SU-DHL-6 (cell line): ENCODE results near the gene CELA1.

Experiments
- H2AFZ ChIP-seq: fragments of 200-600 bp; sonication (generic); 2 replicates; pipeline ENCODE4 v1.6.1; 2014; ENCODE audit warnings: low read depth, mild to moderate bottlenecking, moderate library complexity, mixed read lengths, antibody characterized with exemption, low read length; ENCODE audit not compliant: severe bottlenecking
- H3F3A ChIP-seq: fragments of 200-600 bp; shearing (Covaris generic); 2 replicates; pipeline ENCODE4 v1.6.0; 2016; ENCODE audit warnings: antibody characterized with exemption, mild to moderate bottlenecking; ENCODE audit not compliant: insufficient read depth
- H3K27ac ChIP-seq: fragments of 200-600 bp; sonication (generic); 2 replicates; pipeline ENCODE4 v1.5.1; 2016; ENCODE audit warnings: low read depth, mild to moderate bottlenecking, low read length, moderate library complexity, mixed read lengths
- H3K27me3 ChIP-seq: fragments of 200-600 bp; sonication (generic), shearing (Covaris generic); 2 replicates; pipeline ENCODE4 v1.6.0; 2014; ENCODE audit warnings: mild to moderate bottlenecking, low read length
- H3K36me3 ChIP-seq: fragments of 200-600 bp; sonication (generic); 2 replicates; pipeline ENCODE4 v1.6.1; 2014; ENCODE audit warnings: mild to moderate bottlenecking, low read length, mixed read lengths
- H3K4me2 ChIP-seq: fragments of 300-600, 200-600 bp; shearing (Covaris generic), sonication (generic); 2 replicates; pipeline ENCODE4 v1.6.0; 2014; ENCODE audit warnings: low read length, low read depth, mild to moderate bottlenecking; ENCODE audit not compliant: poor library complexity, severe bottlenecking
- H3K4me3 ChIP-seq: fragments of 200-600 bp; sonication (generic); 2 replicates; pipeline ENCODE4 v1.5.1; 2014; ENCODE audit warnings: antibody characterized with exemption, low read length, mild to moderate bottlenecking, mixed read lengths; ENCODE audit not compliant: insufficient read depth, poor library complexity, severe bottlenecking
- H3K79me2 ChIP-seq: fragments of 200-600 bp; sonication (generic); 2 replicates; pipeline ENCODE4 v1.6.1; 2014; ENCODE audit warnings: mild to moderate bottlenecking, low read length, moderate library complexity; ENCODE audit not compliant: insufficient read depth
- H3K9ac ChIP-seq: fragments of 200-600 bp; sonication (generic); 2 replicates; pipeline ENCODE4 v1.7.0; 2014; ENCODE audit warnings: mild to moderate bottlenecking, low read length
- H3K9me2 ChIP-seq: fragments of 200-600 bp; sonication (generic); replicated peaks from 2 replicates; pipeline ENCODE4 v1.6.1; 2014; ENCODE audit warnings: low read length; ENCODE audit not compliant: insufficient read depth
- H3K9me3 ChIP-seq: fragments of 200-600 bp; sonication (generic); 2 replicates; pipeline ENCODE4 v1.6.1; 2014; ENCODE audit warnings: low read length, mixed read lengths; ENCODE audit not compliant: insufficient read depth
- H4K20me1 ChIP-seq: fragments of 200-600 bp; sonication (generic); 2 replicates; pipeline ENCODE4 v1.6.1; 2014; ENCODE audit warnings: low read depth, mild to moderate bottlenecking, antibody characterized with exemption, low read length, moderate library complexity, mixed read lengths
- EZH2phosphoT487 ChIP-seq: fragments of 200-600 bp; sonication (generic), shearing (Covaris generic); conservative IDR thresholded peaks from 2 replicates; pipeline ENCODE4 v1.6.1; 2018; ENCODE audit warnings: mild to moderate bottlenecking, antibody characterized with exemption, low read length, moderate library complexity, mixed read lengths
- TF ChIP-seq, protein P1 (sequence below): fragments of 200-600 bp; sonication (generic); IDR thresholded peaks from one replicate; pipeline ENCODE4 v1.5.1; 2017; ENCODE audit warnings: antibody characterized with exemption, mild to moderate bottlenecking, low read length, moderate library complexity; ENCODE audit not compliant: insufficient read depth, poor library complexity, severe bottlenecking

The CELA1 gene

DNA sequence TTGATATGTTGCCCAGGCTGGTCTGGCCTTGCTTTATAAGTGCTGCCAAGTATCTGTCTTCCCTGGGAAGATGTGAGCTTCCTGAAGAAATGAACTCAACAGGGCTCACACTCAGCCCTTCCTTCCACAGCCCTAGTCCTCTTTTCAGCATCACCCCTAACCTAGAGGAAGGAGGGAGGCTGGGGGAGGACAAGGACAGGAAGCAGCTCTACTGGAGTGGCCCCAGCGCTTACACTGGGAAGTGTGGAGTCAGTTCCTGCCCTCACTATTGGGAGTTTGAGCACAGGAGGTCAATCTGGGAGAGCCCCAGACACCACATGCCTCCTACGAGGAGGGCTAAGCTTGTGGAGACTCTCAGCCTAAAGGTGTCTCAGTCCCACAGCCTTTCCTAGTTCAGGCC lies 27.9 kb upstream of the CELA1 start:
- no peaks in the 10 kb centered on the region for H4K20me1 ChIP-seq
- no peak overlapping the region for H2AFZ ChIP-seq
- no peaks in the 10 kb centered on the region for H3K36me3 ChIP-seq
- TF ChIP-seq, protein P1, sequence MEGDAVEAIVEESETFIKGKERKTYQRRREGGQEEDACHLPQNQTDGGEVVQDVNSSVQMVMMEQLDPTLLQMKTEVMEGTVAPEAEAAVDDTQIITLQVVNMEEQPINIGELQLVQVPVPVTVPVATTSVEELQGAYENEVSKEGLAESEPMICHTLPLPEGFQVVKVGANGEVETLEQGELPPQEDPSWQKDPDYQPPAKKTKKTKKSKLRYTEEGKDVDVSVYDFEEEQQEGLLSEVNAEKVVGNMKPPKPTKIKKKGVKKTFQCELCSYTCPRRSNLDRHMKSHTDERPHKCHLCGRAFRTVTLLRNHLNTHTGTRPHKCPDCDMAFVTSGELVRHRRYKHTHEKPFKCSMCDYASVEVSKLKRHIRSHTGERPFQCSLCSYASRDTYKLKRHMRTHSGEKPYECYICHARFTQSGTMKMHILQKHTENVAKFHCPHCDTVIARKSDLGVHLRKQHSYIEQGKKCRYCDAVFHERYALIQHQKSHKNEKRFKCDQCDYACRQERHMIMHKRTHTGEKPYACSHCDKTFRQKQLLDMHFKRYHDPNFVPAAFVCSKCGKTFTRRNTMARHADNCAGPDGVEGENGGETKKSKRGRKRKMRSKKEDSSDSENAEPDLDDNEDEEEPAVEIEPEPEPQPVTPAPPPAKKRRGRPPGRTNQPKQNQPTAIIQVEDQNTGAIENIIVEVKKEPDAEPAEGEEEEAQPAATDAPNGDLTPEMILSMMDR = no peak
- no peak for TF ChIP-seq EZH2phosphoT487
- no peaks in the 10 kb centered on the region for H3F3A ChIP-seq
- H3K9me3 ChIP-seq = no peaks in the 10 kb centered on the region
- no peaks in the 10 kb centered on the region for H3K79me2 ChIP-seq
- no peaks in the 10 kb centered on the region for H3K27me3 ChIP-seq
- no peak overlapping the region for H3K27ac ChIP-seq
- no peaks in the 10 kb centered on the region for H3K9me2 ChIP-seq
- no peak overlapping the region for H3K4me3 ChIP-seq
- no peak overlapping the region for H3K4me2 ChIP-seq
- no peak overlapping the region for H3K9ac ChIP-seq

DNA sequence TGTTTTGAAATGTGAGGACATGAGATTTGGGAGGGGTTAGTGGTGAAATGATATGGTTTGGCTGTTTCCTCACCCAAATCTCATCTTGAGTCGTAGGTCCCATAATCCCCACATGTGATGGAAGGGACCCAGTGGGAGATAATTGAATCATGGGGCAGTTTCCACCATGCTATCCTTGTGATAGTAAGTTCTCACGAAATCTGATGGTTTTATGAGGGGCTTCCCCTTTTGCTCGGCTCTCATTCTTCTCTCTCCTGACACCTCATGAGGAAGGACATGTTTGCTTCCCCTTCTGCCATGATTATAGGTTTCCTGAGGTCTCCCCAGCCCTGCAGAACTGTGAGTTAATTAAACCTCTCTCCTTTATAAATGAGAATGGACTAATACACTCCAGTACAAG lies 26.7 kb upstream of the CELA1 start:
- Histone ChIP-seq H3K4me3 (no peak overlapping the region), H3K4me2 (no peak overlapping the region), H3K9me3 (no peaks in the 10 kb centered on the region), H3K27ac (no peak overlapping the region), H3K9ac (no peak overlapping the region), H2AFZ (no peak overlapping the region), H3F3A (no peaks in the 10 kb centered on the region), H3K27me3 (no peaks in the 10 kb centered on the region), H4K20me1 (no peaks in the 10 kb centered on the region), H3K9me2 (no peaks in the 10 kb centered on the region), H3K36me3 (no peaks in the 10 kb centered on the region), H3K79me2 (no peaks in the 10 kb centered on the region)
- no peak for TF ChIP-seq EZH2phosphoT487
- TF ChIP-seq, protein P1 = no peak

DNA sequence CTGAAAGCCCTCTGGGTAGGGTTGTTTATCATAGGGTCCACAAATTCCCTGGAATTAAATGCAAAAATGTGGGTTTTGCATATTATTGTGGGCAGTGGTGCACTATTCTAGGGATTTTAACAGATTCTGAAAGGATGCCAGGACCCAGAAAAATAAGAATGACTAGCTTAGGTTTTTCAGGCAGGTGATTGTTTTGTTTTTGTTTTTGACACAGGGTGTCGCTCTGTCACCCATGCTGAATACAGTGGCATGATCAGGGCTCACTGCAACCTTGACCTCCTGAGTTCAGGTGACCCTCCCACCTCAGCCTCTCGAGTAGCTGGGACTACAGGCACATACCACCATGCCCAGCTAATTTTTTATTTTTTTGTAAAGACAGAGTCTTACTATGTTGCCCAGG lies 25.5 kb upstream of the CELA1 start:
- Histone ChIP-seq H4K20me1 (no peaks in the 10 kb centered on the region), H3K79me2 (no peaks in the 10 kb centered on the region), H3K9me3 (no peaks in the 10 kb centered on the region), H3K4me3 (no peak overlapping the region), H3K9me2 (no peaks in the 10 kb centered on the region), H3K4me2 (no peak overlapping the region), H3K27me3 (no peaks in the 10 kb centered on the region), H3K36me3 (no peaks in the 10 kb centered on the region), H2AFZ (no peak overlapping the region), H3K9ac (no peak overlapping the region), H3F3A (no peaks in the 10 kb centered on the region), H3K27ac (no peak overlapping the region)
- TF ChIP-seq, protein P1 = peak; percentile 26
- no peak for TF ChIP-seq EZH2phosphoT487
